Stimulated activated CD8-positive, alpha-beta memory T cell treated with anti-CD3 and anti-CD28 coated beads, Interleukin-7, amount 100 ng/mL, for 48 hours (primary cell): ENCODE results near the gene KARS1.

ENCODE experiments used
- DNase-seq, 2 donors: peaks; one replicate each; pipeline ENCODE4 v3.0.0-alpha.2; 2020; ENCODE audit warnings: low read depth in 1 of 2; ENCODE audit errors: extremely low read depth in 1 of 2

KARS1 gene

GRCh38 chr16:75588716-75589115, 58.7 kb downstream of the KARS1 start:
- DNase-seq, result no peak

- no peak for DNase-seq
Observed at GRCh38 chr16:75584108-75584507, 63.4 kb downstream of the KARS1 start.

- no peak for DNase-seq
Observed at GRCh38 chr16:75579281-75579834, 68.1 kb downstream of the KARS1 start.

- no peak for DNase-seq
Observed at GRCh38 chr16:75578725-75579124, 68.7 kb downstream of the KARS1 start.

- no peak for DNase-seq
Observed at GRCh38 chr16:75578212-75578611, 69.3 kb downstream of the KARS1 start.
